Posterior vena cava (tissue), 2 donors: ENCODE data around the gene HRAS. TPM values are rescaled to one million over a fixed set of nuclear protein-coding genes. Genes with fewer than 3 reads are reported as not detected.

Source experiments
- DNase-seq: peaks from one replicate; pipeline ENCODE4 v3.0.0-alpha.2; 2020; ENCODE audit warnings: low spot score
- intact Hi-C, 2 donors: fragments of 100-400 bp; cut with DNase I; formaldehyde crosslinking; loops; one replicate each; pipeline versions ENCODE4 v1.14.1 to v1.14.2; 2022 to 2023
- total RNA-seq, 2 donors: library from RNA; stranded (reverse); fragmentation: NEBNext Ultra II Directional; extraction: Animal tissue kit (Norgen Biotek cat#: 25700); gene quantifications; one replicate each; pipeline ENCODE4 v1.2.1, GENCODE V29; 2021
- donor health status: DM: yes; HTN: yes; CAD: no.
- donor health status: DM: yes; HTN: yes; CAD: no.

The HRAS gene
- total RNA-seq, 2 donors from 2014 or later: 37.2 to 48.5 TPM

DNA sequence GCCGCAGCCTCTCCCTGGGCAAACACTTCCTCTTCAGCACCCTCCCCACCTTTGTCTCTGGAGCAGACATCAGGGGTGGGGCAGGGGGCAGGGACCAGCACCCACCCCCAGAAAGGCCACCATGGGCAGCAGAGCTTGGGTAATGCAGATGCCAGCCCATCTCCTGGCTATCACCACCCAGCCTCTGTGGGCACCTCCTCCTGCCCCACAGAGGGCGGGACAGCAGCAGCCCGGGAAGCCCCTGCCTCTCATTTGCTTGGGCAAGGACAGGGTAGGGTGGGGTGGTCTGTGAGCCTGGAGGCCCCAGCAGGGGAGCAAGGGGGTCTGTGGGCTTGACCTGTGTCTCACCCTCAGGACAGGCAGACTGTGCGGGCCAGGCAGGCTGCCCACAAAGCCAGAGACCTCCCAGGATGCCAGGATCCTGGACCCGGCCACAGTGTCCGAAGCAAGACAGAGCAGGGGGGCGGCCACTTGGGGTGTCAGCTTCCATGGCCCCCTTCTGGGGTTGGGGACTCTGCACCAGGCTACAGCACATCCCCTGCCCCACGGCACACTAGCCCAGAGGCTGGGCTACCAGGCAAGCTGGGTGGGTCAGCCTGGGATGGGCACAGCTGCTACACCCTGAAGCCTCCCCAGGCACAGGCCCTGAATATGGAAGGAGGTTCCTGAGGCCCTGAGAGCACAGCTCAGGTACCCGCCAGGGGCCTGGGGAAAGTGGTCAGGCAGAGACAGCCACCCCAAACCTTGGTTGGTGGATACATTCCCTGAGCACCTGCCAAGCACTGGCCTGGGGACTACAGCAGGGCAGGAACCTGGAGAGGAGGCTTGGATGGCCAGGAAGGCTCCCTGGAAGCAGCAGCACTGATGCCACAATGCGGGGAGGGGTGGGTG is 32.8 kb downstream of the HRAS start:
- intact Hi-C loops: loop anchor here in 1 of 2 donors (5.0 kb wide), 1 partner anchor 205 kb away; the partner anchor contains the start of gene IFITM5
- DNase-seq: peak; percentile 73

DNA sequence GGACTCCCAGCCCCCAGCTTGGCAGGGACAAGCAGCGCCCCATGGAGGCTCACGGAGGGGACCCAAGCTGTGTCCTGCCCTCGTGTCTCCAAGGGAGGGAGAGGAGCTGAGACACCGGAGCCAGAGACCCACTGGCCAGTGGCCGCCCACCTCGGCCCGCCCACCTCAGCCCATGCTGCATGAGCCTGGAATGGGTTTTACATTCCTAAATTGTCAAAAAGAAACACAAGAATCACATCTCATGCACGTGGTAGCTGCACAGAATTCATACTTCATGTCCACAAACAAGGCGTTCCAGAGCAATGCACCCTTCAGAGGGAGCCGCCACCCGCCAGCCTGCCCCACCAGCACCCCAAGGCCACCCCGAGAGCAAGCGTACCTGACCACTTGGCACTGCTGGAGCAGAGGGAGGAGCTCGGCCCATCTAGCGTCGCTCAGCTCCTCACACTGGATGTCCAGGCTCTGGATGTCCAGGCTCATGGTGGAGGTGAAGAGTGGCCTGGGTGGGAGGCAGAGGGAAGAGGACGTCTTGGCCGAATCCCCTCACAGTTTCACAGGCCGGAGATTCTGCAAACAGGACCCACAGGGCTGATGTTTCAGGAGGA is 33.6 kb downstream of the HRAS start:
- peak; percentile 70 for DNase-seq
- intact Hi-C loops: loop anchor here in 1 of 2 donors (5.0 kb wide), 1 partner anchor 204 kb away; the partner anchor contains the start of gene IFITM5

GRCh38 chr11:501001-501682 is 34.2 kb downstream of the HRAS start:
- intact Hi-C loops: loop anchor here in 1 of 2 donors (5.0 kb wide), 1 partner anchor 204 kb away; the partner anchor contains the start of gene IFITM5
- peak; percentile 77 for DNase-seq

DNA sequence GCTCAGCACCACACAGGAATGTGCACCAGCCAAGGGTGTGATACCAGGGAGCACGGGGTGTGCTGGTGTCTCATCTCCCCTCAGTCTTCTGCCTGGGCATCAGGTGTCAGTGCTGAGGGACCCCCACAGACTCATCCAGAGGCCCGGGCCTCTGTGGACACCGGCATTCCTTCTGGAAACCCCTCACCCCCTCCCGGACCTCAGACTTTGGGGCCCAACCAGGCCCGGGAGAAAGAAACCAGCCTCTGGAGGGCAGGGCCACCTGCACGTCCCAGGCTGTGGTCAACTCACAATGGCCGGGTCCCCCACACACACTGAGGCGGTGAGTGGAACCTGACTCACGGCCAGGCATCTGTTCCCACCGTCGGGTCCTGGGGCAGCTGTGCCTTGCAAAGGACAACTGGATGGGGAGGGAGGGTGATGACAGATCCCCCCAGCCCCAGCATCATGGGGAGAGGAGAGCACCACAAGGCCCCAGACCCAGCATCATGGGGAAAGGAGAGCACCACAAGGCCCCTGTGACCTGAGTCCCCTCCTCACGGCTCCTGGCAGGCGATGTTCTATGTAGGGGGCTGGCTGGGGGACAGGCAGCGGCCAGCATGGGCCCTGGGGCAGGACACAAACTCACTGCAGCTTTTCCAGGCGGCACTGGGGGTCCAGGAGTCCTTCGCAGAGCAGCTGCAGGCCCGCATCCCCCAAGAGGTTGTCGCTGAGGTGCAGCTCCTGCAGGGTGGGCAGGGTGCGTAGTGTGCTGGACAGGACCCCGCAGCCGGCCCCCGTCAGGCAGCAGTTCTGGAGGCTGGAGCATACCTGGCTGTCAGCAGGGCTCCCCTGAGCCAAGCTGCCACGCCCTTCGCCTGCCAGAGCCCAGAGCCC is 35.9 kb downstream of the HRAS start:
- intact Hi-C loops: loop anchor here in 1 of 2 donors (5.0 kb wide), 1 partner anchor 202 kb away; the partner anchor contains the start of gene IFITM5

GRCh38 chr11:498297-499181 is 36.8 kb downstream of the HRAS start:
- intact Hi-C loops: no loop called here
- peak; percentile 80 for DNase-seq

More for the DNA sequence above, 35.9 kb downstream of the HRAS start:
- DNase-seq: peak; percentile 55

DNA sequence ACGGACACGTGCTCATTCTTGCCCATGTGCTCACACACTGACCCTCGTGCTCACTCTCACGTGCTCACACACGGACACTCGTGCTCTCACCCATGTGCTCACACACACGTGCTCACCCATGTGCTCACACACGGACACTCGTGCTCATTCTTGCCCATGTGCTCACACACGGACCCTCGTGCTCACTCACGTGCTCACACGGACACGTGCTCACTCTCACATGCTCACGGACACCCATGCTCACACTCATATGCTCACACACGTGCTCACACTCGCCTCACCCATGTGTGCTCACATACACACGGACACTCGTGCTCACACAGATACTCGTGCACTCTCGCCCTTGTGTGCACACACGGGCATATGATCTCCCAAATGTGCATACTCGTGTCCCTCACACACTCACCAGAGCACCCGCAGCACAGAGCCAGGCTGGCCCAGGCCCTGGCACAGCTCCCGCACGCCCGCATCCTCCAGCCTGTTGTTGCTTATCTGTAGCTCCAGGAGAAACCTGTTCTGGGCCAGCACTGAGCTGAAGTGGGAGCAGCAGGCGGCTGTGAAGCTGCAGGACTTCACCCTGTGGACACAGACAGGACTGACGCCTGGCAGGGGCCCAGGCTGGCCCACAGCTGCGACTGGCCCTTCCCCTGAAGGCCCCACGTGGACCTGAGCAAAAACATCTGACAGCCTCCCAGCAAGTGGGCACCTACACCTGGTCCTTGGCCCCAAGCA is 37.6 kb downstream of the HRAS start:
- intact Hi-C loops: no loop called here
- DNase-seq: peak; percentile 76

DNA sequence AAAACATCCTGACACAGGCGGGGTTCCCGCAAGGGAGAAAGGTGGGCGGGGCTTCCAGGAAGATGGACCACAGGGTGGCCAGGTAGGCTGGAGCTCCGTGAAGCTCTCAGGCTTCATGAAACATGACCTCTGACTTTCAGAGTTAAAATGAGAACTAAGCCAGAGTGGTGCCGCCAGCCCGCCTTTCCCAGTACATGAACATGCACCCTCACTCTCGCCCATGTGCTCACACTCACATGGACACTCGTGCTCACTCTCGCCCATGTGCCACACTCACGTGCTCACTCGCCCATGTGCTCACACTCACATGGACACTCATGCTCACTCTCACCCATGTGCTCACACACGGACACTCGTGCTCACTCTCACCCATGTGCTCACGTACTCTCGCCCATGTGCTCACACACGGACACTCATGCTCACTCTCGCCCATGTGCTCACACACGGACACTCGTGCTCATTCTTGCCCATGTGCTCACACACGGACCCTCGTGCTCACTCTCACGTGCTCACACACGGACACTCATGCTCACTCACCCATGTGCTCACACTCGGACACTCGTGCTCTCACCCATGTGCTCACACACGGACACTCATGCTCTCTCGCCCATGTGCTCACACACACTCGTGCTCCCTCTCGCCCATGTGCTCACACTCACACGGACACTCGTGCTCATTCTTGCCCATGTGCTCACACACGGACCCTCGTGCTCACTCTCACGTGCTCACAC is 38.4 kb downstream of the HRAS start:
- intact Hi-C loops: no loop called here
- DNase-seq: no peak

GRCh38 chr11:495537-495931 is 39.8 kb downstream of the HRAS start:
- DNase-seq: no peak
- intact Hi-C loops: no loop called here

GRCh38 chr11:494761-495536 is 40.4 kb downstream of the HRAS start:
- intact Hi-C loops: no loop called here
- no peak for DNase-seq

- DNase-seq: no peak
- intact Hi-C loops: no loop called here
Observed at GRCh38 chr11:492427-493226, 42.7 kb downstream of the HRAS start.

GRCh38 chr11:491358-491757 is 44.0 kb downstream of the HRAS start:
- DNase-seq: no peak
- intact Hi-C loops: no loop called here

GRCh38 chr11:490930-491260 is 44.5 kb downstream of the HRAS start:
- intact Hi-C loops: no loop called here
- DNase-seq: no peak

- intact Hi-C loops: no loop called here
Observed at GRCh38 chr11:490186-490929, 45.0 kb downstream of the HRAS start.

GRCh38 chr11:489610-490185 is 45.7 kb downstream of the HRAS start:
- DNase-seq: no peak
- intact Hi-C loops: no loop called here

More at GRCh38 chr11:490186-490929, 45.0 kb downstream of the HRAS start:
- no peak for DNase-seq
